HG03558 (cell line): ENCODE results near the gene HEATR3.
"Not testable (repeated sequence)": the region's sequence is repeated elsewhere in the genome, so short reads cannot be mapped to it uniquely, and the experiment has no call there.

ENCODE experiments used
- ATAC-seq: cut with Tn5 transposase; IDR thresholded peaks from one replicate; pipeline ENCODE4 v1.9.1; 2021; ENCODE audit warnings: moderate number of reproducible peaks; ENCODE audit not compliant: unreplicated experiment; ENCODE audit errors: extremely low read depth

Gene HEATR3

GRCh38 chr16:50093607-50094539 lies 28.1 kb downstream of the HEATR3 start:
- no peak for ATAC-seq

GRCh38 chr16:50096791-50097190 lies 31.0 kb downstream of the HEATR3 start:
- no peak for ATAC-seq

GRCh38 chr16:50099957-50100648 lies 34.3 kb downstream of the HEATR3 start:
- ATAC-seq, result no peak

- peak; percentile 52 for ATAC-seq
Measured at GRCh38 chr16:50102051-50102746, 36.4 kb downstream of the HEATR3 start.

GRCh38 chr16:50103764-50104163 lies 38.0 kb downstream of the HEATR3 start:
- ATAC-seq, result no peak

- ATAC-seq, result no peak
Measured at GRCh38 chr16:50114357-50115129, 48.8 kb downstream of the HEATR3 start.

- no peak for ATAC-seq
Measured at GRCh38 chr16:50120711-50121110, 54.9 kb downstream of the HEATR3 start.

- peak; percentile 38 for ATAC-seq
Measured at GRCh38 chr16:50121278-50121677, 55.5 kb downstream of the HEATR3 start.

GRCh38 chr16:50121721-50122445 lies 56.1 kb downstream of the HEATR3 start:
- ATAC-seq, result peak; percentile 48

- ATAC-seq, result no peak
Measured at GRCh38 chr16:50123417-50123816, 57.6 kb downstream of the HEATR3 start.

GRCh38 chr16:50124769-50125168 lies 59.0 kb downstream of the HEATR3 start:
- no peak for ATAC-seq

- no peak for ATAC-seq
Measured at GRCh38 chr16:50126183-50126582, 60.4 kb downstream of the HEATR3 start.

GRCh38 chr16:50132571-50132970 lies 66.8 kb downstream of the HEATR3 start:
- not testable (repeated sequence) for ATAC-seq

- no peak for ATAC-seq
Measured at GRCh38 chr16:50133214-50133613, 67.4 kb downstream of the HEATR3 start.

- ATAC-seq, result no peak
Measured at GRCh38 chr16:50136399-50136798, 70.6 kb downstream of the HEATR3 start.

GRCh38 chr16:50137268-50137667 lies 71.5 kb downstream of the HEATR3 start:
- ATAC-seq, result no peak

GRCh38 chr16:50139580-50139979 lies 73.8 kb downstream of the HEATR3 start:
- ATAC-seq, result no peak

GRCh38 chr16:50144211-50144610 lies 78.4 kb downstream of the HEATR3 start:
- no peak for ATAC-seq
